Activated CD4-positive, alpha-beta T cell treated with anti-CD3 and anti-CD28 coated beads, Interleukin-2, amount 50 U/mL, for 1 hour (primary cell): Measurements from ENCODE around the gene MORC3.

Experiments
- DNase-seq: peaks from one replicate; pipeline ENCODE4 v3.0.0-alpha.2; 2020

The MORC3 gene

DNA sequence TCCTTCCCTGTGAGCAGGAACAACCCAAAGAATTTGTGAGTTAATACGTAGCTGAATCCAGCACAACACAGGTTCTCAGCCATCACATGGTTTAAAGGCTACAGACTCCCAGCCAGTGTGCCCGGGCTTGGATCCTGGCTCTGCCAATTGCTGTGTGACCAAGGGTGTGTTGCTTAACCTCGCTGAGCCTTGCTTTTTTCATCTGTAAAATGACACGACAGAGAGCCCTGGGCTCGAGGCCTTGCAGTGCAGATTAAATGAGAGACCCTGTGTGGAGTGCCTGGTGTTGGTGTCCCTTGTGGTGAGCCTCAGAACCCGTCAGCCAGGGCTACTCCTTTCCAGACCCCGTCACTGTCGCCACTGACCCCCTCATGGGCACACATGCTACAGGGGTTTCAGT is 104.6 kb downstream of the MORC3 start:
- DNase-seq = no peak

DNA sequence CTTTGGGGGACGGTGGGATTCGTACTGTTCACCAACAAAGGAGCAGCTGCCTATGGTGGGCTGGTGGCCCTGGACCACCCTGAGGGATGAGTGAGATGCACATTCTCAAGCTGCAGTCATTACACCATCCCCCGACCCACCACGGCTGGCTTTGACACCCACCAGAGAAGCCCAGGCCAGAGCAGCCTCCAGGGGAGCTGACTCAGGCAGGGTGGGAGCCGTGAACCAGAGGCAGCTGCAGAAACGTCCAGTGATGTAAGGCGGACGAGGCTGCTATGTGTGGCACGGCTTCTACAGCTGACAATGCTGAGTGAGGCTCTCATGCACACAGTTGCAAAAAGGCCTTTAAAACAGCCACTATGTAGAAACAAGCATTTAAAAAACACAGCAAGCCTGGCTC is 105.3 kb downstream of the MORC3 start:
- DNase-seq = no peak
